ENCODE measurements around the gene PAF1.

- TF ChIP-seq, protein P1, sequence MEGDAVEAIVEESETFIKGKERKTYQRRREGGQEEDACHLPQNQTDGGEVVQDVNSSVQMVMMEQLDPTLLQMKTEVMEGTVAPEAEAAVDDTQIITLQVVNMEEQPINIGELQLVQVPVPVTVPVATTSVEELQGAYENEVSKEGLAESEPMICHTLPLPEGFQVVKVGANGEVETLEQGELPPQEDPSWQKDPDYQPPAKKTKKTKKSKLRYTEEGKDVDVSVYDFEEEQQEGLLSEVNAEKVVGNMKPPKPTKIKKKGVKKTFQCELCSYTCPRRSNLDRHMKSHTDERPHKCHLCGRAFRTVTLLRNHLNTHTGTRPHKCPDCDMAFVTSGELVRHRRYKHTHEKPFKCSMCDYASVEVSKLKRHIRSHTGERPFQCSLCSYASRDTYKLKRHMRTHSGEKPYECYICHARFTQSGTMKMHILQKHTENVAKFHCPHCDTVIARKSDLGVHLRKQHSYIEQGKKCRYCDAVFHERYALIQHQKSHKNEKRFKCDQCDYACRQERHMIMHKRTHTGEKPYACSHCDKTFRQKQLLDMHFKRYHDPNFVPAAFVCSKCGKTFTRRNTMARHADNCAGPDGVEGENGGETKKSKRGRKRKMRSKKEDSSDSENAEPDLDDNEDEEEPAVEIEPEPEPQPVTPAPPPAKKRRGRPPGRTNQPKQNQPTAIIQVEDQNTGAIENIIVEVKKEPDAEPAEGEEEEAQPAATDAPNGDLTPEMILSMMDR (conservative IDR thresholded peaks at IDR 0.05 in 1 of 2, IDR thresholded peaks at IDR 0.05 in 1 of 2; ENCODE audit: low read depth in 1 of 2, low read length in 2 of 2) = no peak
- no peak for TF ChIP-seq EZH2 (IDR thresholded peaks at IDR 0.05; ENCODE audit: low read length, missing control alignments)
These were observed 30.3 kb downstream of the PAF1 start for GRCh38 chr19:39360599-39360998.
